ENCODE data around the gene HCN2.

HCN2 gene

GRCh38 chr19:597406-598315 lies 8.0 kb downstream of the HCN2 start:
- Histone ChIP-seq H3K4me3 (ENCODE audit: insufficient read depth, low read length, poor library complexity, severe bottlenecking) (no peak overlapping the region), H3K4me2 (ENCODE audit: low read depth, low read length, poor library complexity, severe bottlenecking) (no peak overlapping the region), H2AFZ (ENCODE audit: low read depth, low read length, severe bottlenecking) (no peak overlapping the region), H4K20me1 (ENCODE audit: low read depth, low read length) (no peaks in the 10 kb centered on the region), H3K9me2 (replicated peaks; ENCODE audit: insufficient read depth, low read length) (no peaks in the 10 kb centered on the region), H3K27me3 (ENCODE audit: low read length) (no peaks in the 10 kb centered on the region), H3K79me2 (ENCODE audit: insufficient read depth, low read length) (no peaks in the 10 kb centered on the region), H3K27ac (ENCODE audit: low read depth, low read length) (no peak overlapping the region), H3K9ac (ENCODE audit: low read length) (no peak overlapping the region), H3K36me3 (ENCODE audit: low read length) (no peaks in the 10 kb centered on the region), H3K9me3 (ENCODE audit: insufficient read depth, low read length) (no peaks in the 10 kb centered on the region), H3F3A (ENCODE audit: insufficient read depth) (no peaks in the 10 kb centered on the region)
- TF ChIP-seq EZH2phosphoT487 (conservative IDR thresholded peaks at IDR 0.05; ENCODE audit: low read length) = no peak
- TF ChIP-seq, protein P1, sequence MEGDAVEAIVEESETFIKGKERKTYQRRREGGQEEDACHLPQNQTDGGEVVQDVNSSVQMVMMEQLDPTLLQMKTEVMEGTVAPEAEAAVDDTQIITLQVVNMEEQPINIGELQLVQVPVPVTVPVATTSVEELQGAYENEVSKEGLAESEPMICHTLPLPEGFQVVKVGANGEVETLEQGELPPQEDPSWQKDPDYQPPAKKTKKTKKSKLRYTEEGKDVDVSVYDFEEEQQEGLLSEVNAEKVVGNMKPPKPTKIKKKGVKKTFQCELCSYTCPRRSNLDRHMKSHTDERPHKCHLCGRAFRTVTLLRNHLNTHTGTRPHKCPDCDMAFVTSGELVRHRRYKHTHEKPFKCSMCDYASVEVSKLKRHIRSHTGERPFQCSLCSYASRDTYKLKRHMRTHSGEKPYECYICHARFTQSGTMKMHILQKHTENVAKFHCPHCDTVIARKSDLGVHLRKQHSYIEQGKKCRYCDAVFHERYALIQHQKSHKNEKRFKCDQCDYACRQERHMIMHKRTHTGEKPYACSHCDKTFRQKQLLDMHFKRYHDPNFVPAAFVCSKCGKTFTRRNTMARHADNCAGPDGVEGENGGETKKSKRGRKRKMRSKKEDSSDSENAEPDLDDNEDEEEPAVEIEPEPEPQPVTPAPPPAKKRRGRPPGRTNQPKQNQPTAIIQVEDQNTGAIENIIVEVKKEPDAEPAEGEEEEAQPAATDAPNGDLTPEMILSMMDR (IDR thresholded peaks at IDR 0.05; ENCODE audit: insufficient read depth, low read length, poor library complexity, severe bottlenecking) = no peak

DNA sequence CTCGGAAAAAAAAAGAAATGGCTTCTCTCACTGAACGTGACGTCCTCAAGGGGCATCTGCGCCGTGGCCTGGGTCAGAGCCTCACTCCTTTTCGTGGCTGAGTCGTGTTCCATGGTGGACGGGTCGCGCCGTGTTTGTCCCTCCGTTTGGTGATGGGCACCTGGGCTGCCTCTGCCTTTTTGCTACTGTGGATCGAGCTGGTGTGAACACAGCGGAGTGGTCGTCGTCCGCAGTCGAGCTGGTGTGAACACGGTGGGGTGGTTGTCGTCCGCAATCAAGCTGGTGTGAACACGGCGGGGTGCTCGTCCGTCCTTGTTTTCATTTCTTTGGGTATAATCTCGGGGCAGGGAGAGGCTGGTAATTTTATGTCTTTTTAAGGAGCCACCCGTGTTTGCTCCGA lies 11.6 kb downstream of the HCN2 start:
- H3K79me2 ChIP-seq (ENCODE audit: insufficient read depth, low read length) = no peaks in the 10 kb centered on the region

DNA sequence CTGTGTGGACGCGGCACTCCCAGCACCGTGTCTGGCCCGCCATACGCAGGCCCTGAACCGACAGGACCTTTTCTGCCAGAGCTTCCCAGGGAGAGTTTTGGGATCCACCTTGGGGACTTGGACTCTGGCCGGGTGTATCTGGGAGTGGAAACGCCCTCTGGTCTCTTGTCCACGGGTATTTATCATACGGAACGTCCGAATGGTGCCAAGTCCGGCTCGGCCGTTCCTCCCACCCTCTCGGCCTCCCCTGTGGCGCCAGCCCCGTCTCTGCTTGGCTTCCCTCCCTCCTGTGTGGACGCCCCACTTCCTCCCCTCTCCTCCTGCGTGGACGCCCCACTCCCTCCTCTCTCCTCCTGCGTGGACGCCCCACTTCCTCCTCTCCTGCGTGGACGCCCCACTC lies 12.1 kb downstream of the HCN2 start:
- no peaks in the 10 kb centered on the region for H3K9me3 ChIP-seq (ENCODE audit: insufficient read depth, low read length)
- H3K9me2 ChIP-seq (replicated peaks; ENCODE audit: insufficient read depth, low read length) = no peaks in the 10 kb centered on the region
- no peaks in the 10 kb centered on the region for H3K79me2 ChIP-seq (ENCODE audit: insufficient read depth, low read length)
- H3K27ac ChIP-seq (ENCODE audit: low read depth, low read length) = no peak overlapping the region
- no peak overlapping the region for H3K4me3 ChIP-seq (ENCODE audit: insufficient read depth, low read length, poor library complexity, severe bottlenecking)
- TF ChIP-seq, protein P1 (IDR thresholded peaks at IDR 0.05; ENCODE audit: insufficient read depth, low read length, poor library complexity, severe bottlenecking) = no peak
- TF ChIP-seq EZH2phosphoT487 (conservative IDR thresholded peaks at IDR 0.05; ENCODE audit: low read length) = no peak
- no peaks in the 10 kb centered on the region for H3K36me3 ChIP-seq (ENCODE audit: low read length)
- H3K9ac ChIP-seq (ENCODE audit: low read length) = no peak overlapping the region
- H2AFZ ChIP-seq (ENCODE audit: low read depth, low read length, severe bottlenecking) = no peak overlapping the region
- H3K4me2 ChIP-seq (ENCODE audit: low read depth, low read length, poor library complexity, severe bottlenecking) = no peak overlapping the region
- H3F3A ChIP-seq (ENCODE audit: insufficient read depth) = no peaks in the 10 kb centered on the region
- H4K20me1 ChIP-seq (ENCODE audit: low read depth, low read length) = no peaks in the 10 kb centered on the region
- no peaks in the 10 kb centered on the region for H3K27me3 ChIP-seq (ENCODE audit: low read length)

More for the DNA sequence above, 11.6 kb downstream of the HCN2 start:
- Histone ChIP-seq H3K4me3 (ENCODE audit: insufficient read depth, low read length, poor library complexity, severe bottlenecking) (no peak overlapping the region), H3K27ac (ENCODE audit: low read depth, low read length) (no peak overlapping the region), H3K9me3 (ENCODE audit: insufficient read depth, low read length) (no peaks in the 10 kb centered on the region), H3K9ac (ENCODE audit: low read length) (no peak overlapping the region), H3K36me3 (ENCODE audit: low read length) (no peaks in the 10 kb centered on the region), H3K9me2 (replicated peaks; ENCODE audit: insufficient read depth, low read length) (no peaks in the 10 kb centered on the region), H3F3A (ENCODE audit: insufficient read depth) (no peaks in the 10 kb centered on the region), H4K20me1 (ENCODE audit: low read depth, low read length) (no peaks in the 10 kb centered on the region), H2AFZ (ENCODE audit: low read depth, low read length, severe bottlenecking) (no peak overlapping the region), H3K27me3 (ENCODE audit: low read length) (no peaks in the 10 kb centered on the region), H3K4me2 (ENCODE audit: low read depth, low read length, poor library complexity, severe bottlenecking) (no peak overlapping the region)
- TF ChIP-seq, protein P1 (IDR thresholded peaks at IDR 0.05; ENCODE audit: insufficient read depth, low read length, poor library complexity, severe bottlenecking) = no peak
- TF ChIP-seq EZH2phosphoT487 (conservative IDR thresholded peaks at IDR 0.05; ENCODE audit: low read length) = no peak
